Mesenchymal stem cell (in vitro differentiated cells and primary cell): ENCODE results near the gene PDCD1LG2.

ENCODE experiments used
- DNase-seq: peaks from one replicate; pipeline ENCODE4 v3.0.0-alpha.2; 2013
- H2AFZ ChIP-seq: one replicate; pipeline ENCODE4 v1.6.1; 2013; ENCODE audit warnings: low read depth, mild to moderate bottlenecking, control low read depth, inconsistent platforms, low read length, moderate library complexity
- H2AK5ac ChIP-seq: 2 replicates; pipeline ENCODE4 v1.6.1; 2013; ENCODE audit warnings: low read length, moderate library complexity, mild to moderate bottlenecking, inconsistent platforms; ENCODE audit not compliant: severe bottlenecking
- H2BK120ac ChIP-seq: one replicate; pipeline ENCODE4 v1.6.1; 2013; ENCODE audit warnings: low read depth, mild to moderate bottlenecking, inconsistent platforms, low read length, moderate library complexity
- H2BK12ac ChIP-seq, 2 experiments: one replicate each; pipeline ENCODE4 v1.6.1; 2013; ENCODE audit warnings: inconsistent platforms in 2 of 2, low read length in 2 of 2, mild to moderate bottlenecking in 2 of 2, moderate library complexity in 2 of 2, control low read depth in 1 of 2
- H2BK15ac ChIP-seq: one replicate; pipeline ENCODE4 v1.6.1; 2013; ENCODE audit warnings: mild to moderate bottlenecking, low read depth, inconsistent platforms; ENCODE audit not compliant: poor library complexity, severe bottlenecking
- H2BK5ac ChIP-seq: 2 replicates; pipeline ENCODE4 v1.6.1; 2013; ENCODE audit warnings: low read depth, mild to moderate bottlenecking, low read length, control low read depth, inconsistent platforms; ENCODE audit not compliant: poor library complexity, severe bottlenecking
- H3K14ac ChIP-seq, 2 experiments: one replicate each; pipeline ENCODE4 v1.6.1; 2013; ENCODE audit warnings: inconsistent platforms in 2 of 2, low read length in 2 of 2, control low read depth in 1 of 2, mild to moderate bottlenecking in 1 of 2, moderate library complexity in 1 of 2
- H3K18ac ChIP-seq, 2 experiments: one replicate each; pipeline ENCODE4 v1.6.1; 2013; ENCODE audit warnings: inconsistent platforms in 2 of 2, low read length in 2 of 2, control low read depth in 1 of 2, low read depth in 1 of 2, mild to moderate bottlenecking in 1 of 2
- H3K23ac ChIP-seq, 2 experiments: one replicate each; pipeline ENCODE4 v1.6.1; 2013; ENCODE audit warnings: inconsistent platforms in 2 of 2, low read length in 2 of 2, mild to moderate bottlenecking in 2 of 2, moderate library complexity in 2 of 2, control low read depth in 1 of 2
- H3K27ac ChIP-seq: 2 replicates; pipeline ENCODE4 v1.5.1; 2013; ENCODE audit warnings: mild to moderate bottlenecking, moderate library complexity, low read length, control low read depth, inconsistent platforms; ENCODE audit not compliant: poor library complexity, severe bottlenecking
- H3K27me3 ChIP-seq, 2 experiments: 2 replicates each; pipeline versions ENCODE4 v1.6.1 to v1.7.0; 2013; ENCODE audit warnings: low read length in 2 of 2, mild to moderate bottlenecking in 2 of 2, moderate library complexity in 2 of 2, control low read depth in 1 of 2, inconsistent platforms in 1 of 2; ENCODE audit not compliant: control insufficient read depth in 1 of 2, insufficient read depth in 1 of 2
- H3K36me3 ChIP-seq, 2 experiments: 2 replicates each; pipeline versions ENCODE4 v1.6.1 to v1.7.0; 2013; ENCODE audit warnings: low read length in 2 of 2, control low read depth in 1 of 2, inconsistent platforms in 1 of 2, low read depth in 1 of 2, mild to moderate bottlenecking in 1 of 2; ENCODE audit not compliant: insufficient read depth in 2 of 2, control insufficient read depth in 1 of 2
- H3K4ac ChIP-seq, 2 experiments: one replicate each; pipeline ENCODE4 v1.6.1; 2013; ENCODE audit warnings: inconsistent platforms in 2 of 2, low read length in 2 of 2, mild to moderate bottlenecking in 2 of 2, moderate library complexity in 2 of 2, control low read depth in 1 of 2, low read depth in 1 of 2
- H3K4me1 ChIP-seq: 2 replicates; pipeline ENCODE4 v1.6.1; 2013; ENCODE audit warnings: low read depth, low read length, control low read depth; ENCODE audit not compliant: control insufficient read depth, insufficient read depth
- H3K4me2 ChIP-seq: 2 replicates; pipeline ENCODE4 v1.6.1; 2013; ENCODE audit warnings: low read length, mild to moderate bottlenecking, inconsistent platforms; ENCODE audit not compliant: poor library complexity, severe bottlenecking
- H3K4me3 ChIP-seq, 2 experiments: 2 replicates each; pipeline versions ENCODE4 v1.5.1 to v1.7.0; 2013; ENCODE audit warnings: low read length in 2 of 2, mild to moderate bottlenecking in 2 of 2, control low read depth in 1 of 2, low read depth in 1 of 2; ENCODE audit not compliant: insufficient read depth in 1 of 2
- H3K79me1 ChIP-seq: replicated peaks from 2 replicates; pipeline ENCODE4 v1.6.1; 2013; ENCODE audit warnings: mild to moderate bottlenecking, control low read depth, low read length, inconsistent platforms; ENCODE audit not compliant: poor library complexity, severe bottlenecking
- H3K9ac ChIP-seq: 2 replicates; pipeline ENCODE4 v1.7.0; 2013; ENCODE audit warnings: mild to moderate bottlenecking, low read length, moderate library complexity
- H3K9me3 ChIP-seq: 2 replicates; pipeline ENCODE4 v1.7.0; 2013; ENCODE audit warnings: mild to moderate bottlenecking, low read length; ENCODE audit not compliant: control insufficient read depth
- H4K8ac ChIP-seq: one replicate; pipeline ENCODE4 v1.6.1; 2013; ENCODE audit warnings: inconsistent platforms, mild to moderate bottlenecking, low read length, moderate library complexity
- H4K91ac ChIP-seq: one replicate; pipeline ENCODE4 v1.6.1; 2013; ENCODE audit warnings: mild to moderate bottlenecking, low read length, inconsistent platforms
- WGBS: methylation state at CpG from one replicate; pipeline ENCODE4 v1.1.7; 2013; ENCODE audit warnings: mixed read lengths; 5-methylcytosine and 5-hydroxymethylcytosine counted together

Gene PDCD1LG2

GRCh38 chr9:5577225-5577624, 66.9 kb downstream of the PDCD1LG2 start:
- Histone ChIP-seq H3K18ac (no peak overlapping the region), H2BK12ac (no peak overlapping the region), H2AFZ (no peak overlapping the region), H3K9ac (no peak overlapping the region), H4K91ac (no peak overlapping the region), H2BK5ac (no peak overlapping the region), H3K14ac (no peak overlapping the region), H2BK120ac (no peak overlapping the region), H3K23ac (no peak overlapping the region), H3K79me1 (no peaks in the 10 kb centered on the region), H3K27ac (no peak overlapping the region), H2BK15ac (no peak overlapping the region), H3K4me1 (no peaks in the 10 kb centered on the region), H3K9me3 (no peaks in the 10 kb centered on the region), H3K4me3 (no peak overlapping the region), H3K36me3 (peaks cover 0 to 9% of the 10 kb centered on the region in 2 experiments), H2AK5ac (no peak overlapping the region), H3K4ac (no peak overlapping the region), H3K4me2 (no peak overlapping the region), H4K8ac (no peak overlapping the region), H3K27me3 (no peaks in the 10 kb centered on the region)
- no peak for DNase-seq
- WGBS = 96% methylated on average over 2 of the region's 2 CpGs

GRCh38 chr9:5578018-5578697, 67.8 kb downstream of the PDCD1LG2 start:
- H4K8ac ChIP-seq = no peak overlapping the region

GRCh38 chr9:5578698-5579085, 68.4 kb downstream of the PDCD1LG2 start:
- Histone ChIP-seq H2AK5ac (no peak overlapping the region), H3K27me3 (no peaks in the 10 kb centered on the region), H2BK120ac (no peak overlapping the region), H3K23ac (no peak overlapping the region), H3K27ac (no peak overlapping the region), H3K4me3 (no peak overlapping the region), H2BK5ac (no peak overlapping the region), H3K4ac (no peak overlapping the region), H2AFZ (no peak overlapping the region), H3K14ac (no peak overlapping the region), H4K91ac (no peak overlapping the region), H3K4me1 (peaks cover 4% of the 10 kb centered on the region), H3K79me1 (no peaks in the 10 kb centered on the region), H4K8ac (no peak overlapping the region), H3K36me3 (peaks cover 0 to 7% of the 10 kb centered on the region in 2 experiments), H3K18ac (no peak overlapping the region), H3K9me3 (no peaks in the 10 kb centered on the region), H3K9ac (no peak overlapping the region), H2BK12ac (no peak overlapping the region), H2BK15ac (no peak overlapping the region), H3K4me2 (no peak overlapping the region)
- DNase-seq = no peak

More at GRCh38 chr9:5578018-5578697, 67.8 kb downstream of the PDCD1LG2 start:
- Histone ChIP-seq H3K4ac (no peak overlapping the region), H2BK12ac (no peak overlapping the region), H2BK5ac (no peak overlapping the region), H2AK5ac (no peak overlapping the region), H3K9me3 (no peaks in the 10 kb centered on the region), H3K79me1 (no peaks in the 10 kb centered on the region), H2BK120ac (no peak overlapping the region), H4K91ac (no peak overlapping the region), H3K4me2 (no peak overlapping the region), H3K4me1 (peaks cover 2% of the 10 kb centered on the region), H2BK15ac (no peak overlapping the region), H2AFZ (no peak overlapping the region), H3K36me3 (peaks cover 0 to 7% of the 10 kb centered on the region in 2 experiments), H3K4me3 (no peak overlapping the region), H3K9ac (no peak overlapping the region), H3K18ac (no peak overlapping the region), H3K27ac (no peak overlapping the region), H3K23ac (no peak overlapping the region), H3K27me3 (no peaks in the 10 kb centered on the region), H3K14ac (no peak overlapping the region)
- DNase-seq = no peak

GRCh38 chr9:5579881-5580280, 69.5 kb downstream of the PDCD1LG2 start:
- no peak for DNase-seq
- H3K27me3 ChIP-seq = no peaks in the 10 kb centered on the region
- no peak overlapping the region for H3K27ac ChIP-seq
- H3K18ac ChIP-seq = no peak overlapping the region
- H2BK5ac ChIP-seq = no peak overlapping the region
- no peak overlapping the region for H2BK15ac ChIP-seq
- peaks cover 0 to 7% of the 10 kb centered on the region in 2 experiments for H3K36me3 ChIP-seq
- no peak overlapping the region for H2AK5ac ChIP-seq
- H3K23ac ChIP-seq = no peak overlapping the region
- no peak overlapping the region for H2AFZ ChIP-seq
- no peak overlapping the region for H3K9ac ChIP-seq
- no CpG with 5 or more reads among the region's 1 CpG for WGBS
- H2BK120ac ChIP-seq = no peak overlapping the region
- H3K4me3 ChIP-seq = no peak overlapping the region
- H2BK12ac ChIP-seq = no peak overlapping the region
- H3K14ac ChIP-seq = no peak overlapping the region
- no peak overlapping the region for H3K4me2 ChIP-seq
- H3K9me3 ChIP-seq = no peaks in the 10 kb centered on the region
- H3K4me1 ChIP-seq = peaks cover 4% of the 10 kb centered on the region
- no peak overlapping the region for H4K91ac ChIP-seq
- no peaks in the 10 kb centered on the region for H3K79me1 ChIP-seq
- H3K4ac ChIP-seq = no peak overlapping the region
- H4K8ac ChIP-seq = no peak overlapping the region
